GM18498 (cell line): ENCODE results near the gene MUSTN1.

Experiments used
- ATAC-seq: cut with Tn5 transposase; IDR thresholded peaks from one replicate; pipeline ENCODE4 v1.9.1; 2021; ENCODE audit warnings: mild to moderate bottlenecking, moderate library complexity; ENCODE audit not compliant: unreplicated experiment

The MUSTN1 gene

GRCh38 chr3:52809662-52810377 lies 25.0 kb downstream of the MUSTN1 start:
- ATAC-seq = no peak

DNA sequence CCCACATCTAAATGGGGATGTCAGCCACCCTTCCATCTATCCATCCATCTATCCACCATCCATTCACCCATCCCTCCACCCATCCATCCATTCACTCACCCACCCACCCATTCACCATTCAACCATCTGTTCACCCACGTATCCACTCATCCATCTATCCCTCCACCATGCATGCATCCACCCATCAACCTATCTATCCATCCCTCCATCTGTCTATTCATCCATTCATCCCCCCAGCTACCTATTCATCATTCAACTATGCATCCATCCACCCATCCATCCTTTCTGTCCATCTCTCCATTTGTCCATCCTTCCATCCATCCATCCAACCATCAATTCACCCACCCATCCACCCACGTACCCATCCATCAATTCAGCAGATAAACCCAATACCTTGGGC lies 25.7 kb downstream of the MUSTN1 start:
- no peak for ATAC-seq

GRCh38 chr3:52805270-52806039 lies 29.4 kb downstream of the MUSTN1 start:
- ATAC-seq = no peak

DNA sequence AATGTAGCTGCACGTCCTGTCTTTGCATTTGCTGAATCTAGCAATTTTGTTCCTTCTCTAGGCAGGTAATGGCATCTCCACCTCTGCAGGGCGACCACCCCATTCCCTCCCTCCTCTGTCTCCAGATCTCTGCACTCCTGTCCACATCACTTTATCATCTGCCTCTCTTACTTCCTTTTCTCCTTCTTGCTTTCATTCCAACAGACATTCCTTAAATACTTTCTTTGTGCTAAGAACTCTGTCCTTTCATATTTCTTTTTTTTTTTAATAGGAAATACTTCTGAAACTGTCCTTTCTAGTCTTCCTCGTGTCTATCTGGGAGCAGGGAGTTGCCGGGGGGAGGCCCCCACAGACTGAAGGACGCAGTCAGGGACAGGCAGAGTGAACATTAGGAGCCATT lies 33.0 kb downstream of the MUSTN1 start:
- no peak for ATAC-seq

DNA sequence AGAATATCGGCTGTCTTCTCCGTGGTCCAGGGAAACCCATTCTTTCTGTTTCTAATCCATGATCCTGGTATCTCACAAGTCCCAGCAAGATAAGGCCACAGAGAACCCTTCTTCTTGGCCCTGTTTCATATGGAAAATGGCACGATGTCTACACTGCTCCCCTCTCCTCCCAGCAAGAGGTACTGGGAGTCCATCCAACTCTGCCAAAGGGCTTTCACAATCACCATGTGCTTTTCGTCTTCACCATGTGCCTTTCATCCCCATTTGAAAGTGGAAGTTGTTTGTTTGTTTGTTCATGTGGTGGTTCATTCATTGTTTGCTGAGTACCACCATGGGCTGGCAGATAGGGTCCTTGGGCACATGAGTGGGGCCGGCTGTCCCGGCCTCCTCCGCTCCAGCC lies 34.7 kb downstream of the MUSTN1 start:
- ATAC-seq = no peak

DNA sequence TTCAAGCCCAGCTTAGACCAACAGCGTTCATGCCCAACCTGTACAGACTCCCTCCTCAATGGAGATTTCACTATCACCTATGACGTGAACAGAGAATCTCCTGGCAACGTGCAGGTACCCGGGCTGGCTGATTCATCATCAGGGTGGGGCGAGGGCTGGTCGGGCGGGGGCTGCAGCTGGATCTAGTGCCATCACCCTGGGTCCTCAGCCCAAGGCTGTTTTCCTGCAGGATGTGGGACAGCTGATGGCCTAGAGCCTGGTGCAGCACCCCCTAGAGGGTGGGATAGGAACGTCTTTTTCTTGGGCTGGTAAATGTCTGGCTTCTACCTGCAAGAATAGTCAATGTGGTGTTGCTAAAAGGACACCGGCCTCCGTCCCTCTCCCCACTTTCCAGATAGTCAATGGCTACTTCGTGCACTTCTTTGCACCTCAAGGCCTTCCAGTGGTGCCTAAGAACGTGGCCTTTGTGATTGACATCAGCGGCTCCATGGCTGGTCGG lies 35.8 kb downstream of the MUSTN1 start:
- ATAC-seq = no peak

DNA sequence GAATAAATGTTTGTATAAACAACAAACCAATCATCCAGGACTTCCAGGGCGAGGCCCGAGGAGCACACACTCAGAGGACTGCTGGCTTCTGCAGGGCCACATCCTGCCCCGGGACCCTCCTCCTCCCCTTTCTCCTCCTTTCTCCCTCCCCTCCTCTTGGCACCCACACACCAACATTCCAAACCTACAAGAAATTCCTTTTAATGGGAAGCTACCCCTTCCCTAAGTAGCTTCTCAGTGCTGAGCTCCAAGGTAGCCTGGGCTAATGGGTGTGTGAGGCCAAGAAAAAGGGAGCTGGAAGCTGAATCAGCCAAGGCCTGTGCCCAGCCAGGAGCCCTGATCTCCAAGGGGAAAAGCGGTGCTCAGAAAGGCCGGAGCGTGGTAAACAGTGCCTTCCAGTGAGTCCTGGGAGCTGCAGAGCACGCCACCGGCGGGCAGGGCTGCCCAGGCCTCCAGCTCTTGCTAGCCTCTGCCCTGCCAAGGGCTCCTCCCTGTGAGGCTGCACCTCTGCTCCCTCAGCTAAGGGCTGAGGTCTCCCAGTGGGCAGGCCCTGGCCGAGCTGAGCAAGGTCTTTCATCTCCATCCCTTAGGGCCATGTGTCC lies 36.3 kb downstream of the MUSTN1 start:
- no peak for ATAC-seq

DNA sequence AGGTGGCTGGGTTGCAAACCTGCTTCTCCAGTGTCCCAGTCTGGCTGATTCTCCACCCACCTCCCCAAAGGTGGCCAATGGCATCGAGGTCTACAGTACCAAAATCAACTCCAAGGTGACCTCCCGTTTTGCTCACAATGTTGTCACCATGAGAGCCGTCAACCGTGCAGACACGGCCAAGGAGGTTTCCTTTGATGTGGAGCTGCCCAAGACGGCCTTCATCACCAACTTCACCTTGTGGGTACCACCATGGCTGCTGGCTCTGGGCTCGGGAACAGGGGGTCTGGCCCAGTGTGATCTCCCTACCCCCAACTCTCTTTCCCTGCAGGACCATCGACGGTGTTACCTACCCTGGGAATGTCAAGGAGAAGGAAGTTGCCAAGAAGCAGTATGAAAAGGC lies 38.4 kb downstream of the MUSTN1 start:
- no peak for ATAC-seq

GRCh38 chr3:52795298-52795900 lies 39.4 kb downstream of the MUSTN1 start:
- no peak for ATAC-seq

- no peak for ATAC-seq
Measured at GRCh38 chr3:52794612-52795099, 40.2 kb downstream of the MUSTN1 start, which contains the start of gene ITIH3. Gene ITIH3 (plus strand): TSS chr3:52794796. CDS start chr3:52794804, 8 bp downstream.

DNA sequence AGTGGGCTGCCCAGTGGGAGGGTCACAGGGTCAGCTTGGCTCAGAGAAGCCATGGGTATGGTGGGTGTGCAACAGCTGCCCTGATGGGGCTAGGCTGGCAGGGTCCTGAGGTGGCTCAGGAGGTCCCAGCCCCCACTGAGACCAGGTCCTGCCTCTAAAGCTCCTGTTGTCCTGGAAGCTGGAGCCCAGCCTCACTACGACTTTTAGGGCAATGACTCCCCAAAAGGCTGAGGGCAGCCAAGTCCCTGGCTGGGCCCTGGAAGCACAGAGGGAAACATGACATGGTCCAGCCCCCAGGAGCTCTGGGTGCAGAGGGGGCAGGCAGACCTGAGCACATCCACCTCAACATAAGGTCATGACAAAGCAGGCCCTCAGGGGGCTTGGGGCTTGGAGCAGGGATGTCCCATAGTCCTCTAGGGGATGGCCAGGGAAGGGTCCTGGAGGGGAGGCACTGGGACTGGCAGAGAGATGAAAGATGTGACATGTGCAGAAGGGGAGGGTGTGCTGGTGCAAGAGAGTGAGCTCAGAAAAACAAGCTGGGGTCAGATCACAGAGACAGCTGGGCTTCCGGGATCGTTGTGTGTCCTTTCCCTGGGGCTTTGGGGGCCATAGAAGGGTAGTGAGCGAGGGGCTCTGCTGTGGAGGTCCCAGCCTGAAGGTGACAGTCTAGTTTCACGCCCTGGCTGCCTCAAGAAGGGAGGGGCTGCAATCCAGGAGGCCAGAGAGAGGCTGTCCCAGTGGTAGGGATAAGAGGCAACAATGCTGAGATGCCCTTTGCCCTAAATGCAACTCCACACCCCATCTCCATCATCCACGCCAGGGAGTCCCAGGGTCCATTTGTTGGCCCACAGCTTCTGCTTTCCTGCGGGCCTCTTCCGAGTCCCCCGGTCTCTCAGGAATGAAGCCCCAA lies 40.9 kb downstream of the MUSTN1 start:
- ATAC-seq = no peak

- no peak for ATAC-seq
Measured at GRCh38 chr3:52792961-52793695, 41.7 kb downstream of the MUSTN1 start.

DNA sequence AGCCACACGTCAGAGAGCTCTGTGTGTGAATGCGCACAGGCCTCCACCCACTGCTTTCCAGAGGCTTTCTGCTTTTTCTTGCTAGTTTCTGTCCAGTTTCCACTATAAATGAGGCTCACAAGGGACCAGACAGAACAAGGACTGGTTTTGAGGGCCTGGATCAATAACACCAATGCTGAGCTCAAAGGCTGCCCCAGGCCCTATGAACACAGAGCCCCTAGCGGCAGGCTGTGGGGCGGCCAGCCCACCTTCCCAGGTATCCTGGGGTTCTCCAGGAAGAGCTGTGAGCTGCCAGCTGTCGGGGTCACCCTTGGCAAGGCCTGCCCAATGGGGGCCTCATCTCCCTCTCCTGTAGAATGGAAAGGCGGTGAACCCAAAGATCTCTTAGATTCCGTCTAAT lies 42.4 kb downstream of the MUSTN1 start:
- no peak for ATAC-seq

DNA sequence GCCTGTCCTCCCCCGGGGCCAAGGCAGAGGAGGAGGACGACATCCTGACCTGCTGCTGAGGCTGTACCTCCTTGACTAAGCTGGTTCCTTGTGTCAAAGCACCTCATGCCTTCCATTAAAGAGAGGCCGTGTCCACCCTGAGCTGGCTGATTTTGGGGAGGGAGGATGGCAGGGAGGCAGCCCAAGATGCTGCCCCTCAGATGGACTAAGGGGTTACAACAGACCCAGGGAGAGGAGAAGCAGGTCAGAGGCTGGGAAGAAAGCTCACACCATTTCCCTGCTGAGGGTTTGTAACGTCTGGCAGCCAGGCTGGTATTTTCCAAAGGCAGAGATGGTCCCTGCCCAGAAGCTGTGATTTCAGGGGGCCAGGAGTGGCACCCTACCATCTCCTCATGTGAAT lies 42.9 kb downstream of the MUSTN1 start:
- ATAC-seq = no peak

DNA sequence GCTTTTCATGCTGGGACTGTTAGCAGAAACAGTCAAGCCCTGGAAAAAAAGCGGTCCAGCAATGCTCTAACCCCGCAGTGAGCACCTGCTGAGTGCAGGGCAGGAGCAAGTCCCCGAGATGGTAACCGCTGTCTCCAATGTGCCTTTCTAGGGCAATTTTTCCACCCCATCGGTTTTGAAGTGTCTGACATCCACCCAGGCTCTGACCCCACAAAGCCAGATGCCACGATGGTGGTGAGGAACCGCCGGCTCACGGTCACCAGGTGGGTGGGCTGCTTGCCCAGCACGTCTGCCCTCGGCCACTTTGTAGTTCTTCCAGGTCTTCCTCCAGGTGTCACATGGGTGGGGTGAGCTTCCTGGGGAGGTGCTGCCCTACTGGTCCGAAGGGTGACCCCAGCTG lies 43.5 kb downstream of the MUSTN1 start:
- no peak for ATAC-seq

DNA sequence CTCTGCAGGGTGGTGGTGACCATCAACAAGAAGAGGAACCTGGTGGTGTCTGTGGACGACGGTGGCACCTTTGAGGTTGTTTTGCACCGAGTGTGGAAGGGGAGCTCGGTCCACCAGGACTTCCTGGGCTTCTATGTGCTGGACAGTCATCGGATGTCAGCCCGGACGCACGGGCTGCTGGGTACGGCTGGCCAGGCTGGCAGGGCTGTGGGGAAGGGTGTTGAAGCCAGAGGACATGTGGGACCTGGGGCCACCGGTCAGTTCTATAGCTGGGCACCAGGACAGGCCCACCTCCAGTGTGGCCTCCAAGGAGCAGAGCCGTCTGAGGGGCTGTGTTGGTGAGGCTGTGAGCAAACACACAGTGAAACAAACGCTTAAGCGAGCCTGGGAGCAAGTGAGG lies 44.1 kb downstream of the MUSTN1 start:
- no peak for ATAC-seq

DNA sequence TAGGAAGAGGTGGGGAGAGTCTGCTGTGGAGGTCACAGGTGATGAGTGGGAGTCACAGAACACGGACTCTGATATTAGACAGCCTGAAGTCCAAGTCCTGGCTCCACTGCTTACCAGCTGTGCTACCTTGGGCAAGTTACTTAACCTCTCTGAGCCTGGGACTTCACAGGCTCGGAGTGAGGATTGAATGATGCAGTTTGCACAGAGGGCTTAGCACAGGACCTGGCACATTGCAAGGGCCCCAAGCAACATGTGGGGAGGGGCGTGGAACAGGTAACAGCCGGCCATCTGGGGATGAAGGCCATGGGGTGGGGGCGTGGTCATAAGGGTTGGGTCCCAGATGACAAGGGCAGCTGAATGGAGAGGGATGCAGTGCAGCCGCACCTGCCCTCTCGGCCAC lies 44.5 kb downstream of the MUSTN1 start:
- no peak for ATAC-seq

- ATAC-seq = no peak
Measured at GRCh38 chr3:52789746-52790040, 45.1 kb downstream of the MUSTN1 start.

- ATAC-seq = no peak
Measured at GRCh38 chr3:52788890-52789745, 45.7 kb downstream of the MUSTN1 start.
